Frontal cortex (tissue), 4 donors: ENCODE measurements around the gene CNRIP1. TPM values are rescaled to one million over a fixed set of nuclear protein-coding genes. Genes with fewer than 3 reads are reported as not detected.

Source experiments
- DNase-seq, 2 donors: peaks; one replicate each; pipeline ENCODE4 v3.0.0; 2012; ENCODE audit warnings: low spot score in 2 of 2
- FAIRE-seq: peaks from 2 replicates; lab custom pipeline; 2012; peaks lifted over from hg19 to GRCh38; lab: Jason Lieb, UNC
- total RNA-seq: library from RNA; depleted of rRNA; stranded (reverse); fragments of >200 nt; gene quantifications from one replicate; pipeline ENCODE4 v1.2.3, GENCODE V29; 2014
- donor health status: control.
- donor health status: control.
- donor health status: control.

CNRIP1 gene
- total RNA-seq, 1 donor from 2014 or later: 73.8 TPM

DNA sequence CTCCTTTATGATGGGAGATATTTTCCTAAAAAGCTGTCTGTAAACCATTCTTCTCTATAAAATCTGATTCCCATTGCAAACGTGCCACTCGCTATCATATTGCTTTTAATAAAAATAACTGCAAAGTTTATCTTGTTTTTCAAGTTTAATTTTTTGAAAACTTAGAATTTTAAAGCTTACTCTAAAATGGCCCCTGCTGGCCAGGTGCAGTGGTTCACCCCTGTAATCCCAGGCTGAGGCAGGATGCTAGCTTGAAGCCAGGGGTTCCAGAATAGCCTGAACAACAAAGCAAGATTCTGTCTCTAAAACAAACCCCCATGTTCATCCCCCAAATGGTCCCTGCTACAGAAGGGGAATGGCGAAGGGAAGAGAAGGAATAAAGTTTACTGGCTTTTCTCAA, 25.6 kb downstream of the CNRIP1 start:
- no peak for DNase-seq
- FAIRE-seq: no peak

DNA sequence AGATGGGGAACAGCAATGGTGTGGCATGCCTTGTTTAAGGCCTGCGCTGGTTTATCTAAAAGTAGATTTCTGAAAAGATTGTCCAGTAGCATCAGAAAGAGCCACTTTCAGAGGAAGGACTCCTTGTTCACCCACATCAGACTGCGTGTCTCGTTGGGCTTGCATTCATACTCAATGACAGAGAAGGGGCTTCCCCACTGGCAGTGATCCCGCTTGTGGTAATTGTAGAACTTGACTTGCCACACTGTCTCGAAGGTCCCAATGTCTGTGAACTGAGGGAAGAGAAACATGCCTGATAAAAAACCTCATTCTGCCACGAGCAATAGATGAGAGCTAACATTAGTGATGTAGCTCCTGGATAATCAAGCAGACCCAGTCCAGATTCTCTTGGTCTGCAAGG, 26.0 kb downstream of the CNRIP1 start:
- FAIRE-seq (no peak), DNase-seq (no peak)

DNA sequence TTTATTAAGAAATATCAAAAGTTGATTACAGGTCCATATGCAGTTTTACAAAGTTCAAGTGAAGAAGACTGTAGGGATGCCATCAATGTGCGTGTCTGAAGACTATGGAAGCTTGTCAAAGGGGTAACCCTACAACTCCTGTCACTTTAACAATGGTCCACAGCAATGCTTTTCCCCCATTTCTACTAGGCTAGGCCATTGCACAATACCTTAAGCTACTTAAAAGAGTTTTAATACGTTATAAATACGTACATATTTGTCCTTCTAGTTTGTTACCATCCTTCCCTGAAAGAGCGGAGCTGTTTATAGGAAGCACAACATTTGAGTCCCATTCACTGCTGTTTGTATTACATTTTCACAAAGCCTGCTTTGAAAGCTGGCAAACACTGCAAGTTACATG, 26.7 kb downstream of the CNRIP1 start:
- FAIRE-seq: no peak
- DNase-seq: no peak

DNA sequence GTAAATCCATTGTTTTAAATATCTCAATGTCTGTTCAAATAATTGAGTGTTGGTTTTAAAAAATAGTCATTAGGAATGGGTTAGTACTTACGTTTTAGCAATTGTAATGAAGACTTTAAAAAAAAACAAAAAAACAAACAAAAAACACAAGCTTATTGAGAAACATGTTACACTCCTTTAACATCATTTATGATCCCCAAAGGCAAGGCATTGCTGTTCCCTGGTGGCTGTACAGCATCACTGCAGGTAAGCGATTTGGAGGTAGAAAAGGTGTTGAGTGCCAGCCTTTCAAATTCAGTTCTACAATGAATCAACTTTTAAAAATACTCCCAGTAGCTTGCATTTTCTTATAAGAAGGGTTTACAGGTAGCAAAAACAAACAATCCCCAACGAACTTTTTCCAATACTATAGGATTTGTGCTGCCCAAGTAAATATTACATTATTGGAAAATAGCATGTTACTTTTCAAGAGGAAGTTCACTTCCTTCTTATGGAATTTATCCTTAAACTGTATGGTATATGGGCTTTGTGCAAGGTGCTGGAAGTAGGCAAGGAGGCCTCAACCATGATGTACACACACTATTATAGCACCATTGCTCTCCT, 27.5 kb downstream of the CNRIP1 start:
- FAIRE-seq (no peak), DNase-seq (no peak)

DNA sequence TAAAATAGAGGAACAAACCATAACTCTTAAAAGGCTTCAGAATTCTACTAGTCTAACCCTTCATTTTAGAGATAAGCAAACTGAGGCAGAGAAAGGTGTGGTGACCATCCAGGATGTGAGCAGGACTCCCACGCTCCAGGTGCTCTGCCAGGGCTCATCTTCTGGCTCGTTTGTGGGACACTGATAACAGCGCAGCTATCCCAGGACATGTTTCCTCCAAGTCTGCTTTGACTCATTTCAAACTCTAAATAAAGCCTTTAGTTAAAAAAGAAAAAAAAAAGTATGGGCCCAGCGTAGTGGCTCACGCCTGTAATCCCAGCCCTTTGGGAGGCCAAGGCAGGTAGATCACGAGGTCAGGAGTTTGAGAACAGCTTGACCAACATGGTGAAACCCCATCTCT, 28.4 kb downstream of the CNRIP1 start:
- FAIRE-seq: no peak
- no peak for DNase-seq

DNA sequence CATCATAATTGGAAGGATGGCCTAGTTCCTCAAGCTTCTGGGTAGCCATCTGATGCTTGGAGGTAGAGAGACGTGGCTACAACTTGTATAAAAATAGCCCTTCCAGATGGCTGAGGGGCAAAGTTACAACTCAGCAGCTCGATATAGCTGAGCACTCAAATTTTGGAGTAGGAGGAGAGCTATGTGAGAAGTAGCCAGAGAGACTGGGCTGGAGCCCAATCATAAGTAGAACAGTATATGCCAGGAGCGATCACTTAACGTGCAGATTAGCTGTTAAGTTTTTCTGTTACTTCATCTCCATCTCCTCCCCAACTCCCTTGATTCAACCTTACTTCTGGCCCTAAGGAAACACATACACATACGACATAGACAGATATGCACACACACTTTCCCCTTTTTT, 28.8 kb downstream of the CNRIP1 start:
- FAIRE-seq (no peak), DNase-seq (no peak)

DNA sequence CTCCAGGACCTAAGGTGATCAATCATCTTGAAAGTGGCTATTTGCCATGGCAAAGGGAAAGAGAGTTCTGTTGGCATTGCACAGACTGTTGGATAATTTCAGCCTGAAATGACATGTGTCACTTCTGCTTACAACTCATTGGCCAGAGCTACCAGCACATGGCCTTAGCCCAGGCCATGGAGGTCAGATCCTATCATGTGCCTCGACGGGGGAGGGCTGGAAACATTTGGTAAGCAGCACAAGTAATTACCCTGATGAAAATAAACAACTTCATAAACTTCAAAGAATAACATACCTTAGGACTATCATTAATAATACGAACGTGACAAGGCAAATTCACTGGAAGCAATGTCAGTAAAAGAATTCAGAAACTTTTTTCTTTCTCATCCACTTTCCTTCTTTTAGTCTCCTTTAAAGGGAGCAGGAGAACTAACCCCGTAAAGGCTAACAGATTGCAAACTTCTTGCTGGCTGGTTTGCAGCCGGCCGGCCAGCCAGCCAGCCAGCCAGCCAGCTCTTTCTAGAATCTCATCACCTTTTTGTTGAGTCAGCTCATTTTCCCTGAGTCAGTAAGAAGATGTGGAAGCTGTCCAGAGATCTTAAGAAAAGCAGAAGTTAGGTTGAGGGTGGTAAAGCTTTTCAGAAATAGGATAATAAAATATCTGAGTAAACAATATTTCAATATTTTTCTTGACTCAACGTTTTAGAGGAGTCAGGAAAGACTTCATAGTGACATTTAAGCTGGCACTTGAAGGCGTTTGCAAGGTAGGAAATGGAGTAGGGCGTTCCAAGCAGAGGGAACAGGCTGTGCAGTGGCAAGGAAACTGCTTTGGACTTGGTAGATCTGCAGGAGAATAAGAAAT, 31.9 kb downstream of the CNRIP1 start:
- FAIRE-seq: no peak
- peak in 1 of 2 donors; percentile 33 for DNase-seq

DNA sequence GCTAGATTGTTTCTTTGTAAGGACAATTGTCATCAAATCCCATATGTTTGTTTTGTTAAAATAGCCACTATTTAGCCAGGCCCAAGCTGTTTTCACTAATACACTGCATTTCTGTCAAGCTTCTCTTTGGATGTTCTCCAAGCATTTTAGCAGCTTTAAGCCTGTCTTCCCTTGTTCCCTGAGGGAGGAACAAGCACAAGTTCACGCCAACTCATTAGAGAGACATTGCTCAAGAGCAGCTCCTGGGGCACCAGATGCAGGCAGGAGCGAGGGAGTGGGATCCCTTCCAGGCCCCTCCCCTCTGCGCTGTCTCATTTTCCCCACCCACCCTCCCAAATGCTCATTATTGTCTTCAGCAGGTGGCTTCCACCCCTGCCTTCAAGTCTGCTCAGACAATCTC, 34.9 kb downstream of the CNRIP1 start:
- DNase-seq: no peak
- no peak for FAIRE-seq

DNA sequence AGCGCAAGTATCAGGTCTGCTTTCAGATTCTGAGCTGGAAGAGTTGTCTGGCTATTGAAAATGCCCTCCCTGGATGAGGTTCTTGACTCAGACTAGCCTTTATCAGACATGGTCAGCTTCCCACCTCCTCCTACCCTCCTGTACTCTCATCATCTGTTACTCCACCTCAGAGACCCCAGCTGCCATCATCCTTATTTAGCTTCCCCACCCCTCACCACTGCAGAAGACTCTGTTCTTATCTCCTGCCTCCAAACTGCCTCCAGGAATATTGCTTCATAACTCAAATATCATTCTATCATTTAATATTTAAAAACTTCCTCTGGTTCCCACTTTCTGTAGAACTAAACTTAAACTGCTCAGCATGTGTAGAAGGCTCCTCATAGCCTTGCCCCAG, 36.3 kb downstream of the CNRIP1 start:
- no peak for FAIRE-seq

DNA sequence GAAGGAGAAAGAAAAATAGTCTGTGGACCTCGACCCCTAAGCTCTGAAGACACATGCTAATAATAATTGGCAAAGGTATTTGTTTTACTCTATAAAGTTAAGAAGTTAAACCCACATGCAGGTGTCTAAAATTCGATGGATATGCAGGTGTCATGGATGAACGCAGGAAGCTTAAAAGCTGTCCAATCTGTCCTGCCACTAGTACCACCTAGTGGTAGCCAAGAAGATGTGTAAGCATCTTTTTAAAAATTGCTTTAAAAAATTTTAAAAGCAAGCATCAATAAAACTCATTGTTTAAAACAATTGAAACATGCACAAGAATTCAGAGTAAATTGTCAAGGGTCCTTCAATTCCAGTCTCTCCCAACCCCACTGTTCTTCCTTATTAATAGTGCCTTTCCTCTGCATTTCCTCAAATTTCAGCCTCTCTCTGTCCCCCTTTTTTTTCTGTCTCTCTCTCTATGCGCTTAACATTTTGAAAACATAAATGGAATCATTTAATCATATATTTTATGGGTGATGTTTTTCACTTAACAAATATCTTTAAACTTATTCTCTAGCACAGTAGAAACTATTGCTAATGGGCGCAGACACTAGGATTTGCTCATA, 36.8 kb downstream of the CNRIP1 start:
- FAIRE-seq (peak; percentile 75), DNase-seq (peak; percentile 31 to 58)

More for the DNA sequence above, 36.3 kb downstream of the CNRIP1 start:
- DNase-seq: no peak

DNA sequence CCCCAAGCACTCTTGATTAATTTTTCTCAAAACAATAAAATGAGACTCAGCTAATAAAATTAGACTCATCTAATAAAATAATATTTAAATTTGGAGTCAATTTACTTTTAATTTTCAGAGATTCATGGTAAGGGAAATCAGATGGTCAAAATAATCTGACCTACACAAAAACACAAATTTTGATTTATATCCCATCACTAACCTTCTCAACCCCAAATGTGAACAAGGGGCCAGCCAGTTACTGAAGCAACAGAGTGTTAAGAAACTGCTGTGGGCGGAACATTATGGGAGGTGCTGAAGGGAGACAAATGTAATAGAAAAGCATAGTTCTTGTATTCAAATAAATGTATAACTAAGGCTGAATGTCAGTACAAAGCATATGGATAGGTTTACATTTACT, 39.0 kb downstream of the CNRIP1 start:
- DNase-seq (no peak), FAIRE-seq (no peak)

DNA sequence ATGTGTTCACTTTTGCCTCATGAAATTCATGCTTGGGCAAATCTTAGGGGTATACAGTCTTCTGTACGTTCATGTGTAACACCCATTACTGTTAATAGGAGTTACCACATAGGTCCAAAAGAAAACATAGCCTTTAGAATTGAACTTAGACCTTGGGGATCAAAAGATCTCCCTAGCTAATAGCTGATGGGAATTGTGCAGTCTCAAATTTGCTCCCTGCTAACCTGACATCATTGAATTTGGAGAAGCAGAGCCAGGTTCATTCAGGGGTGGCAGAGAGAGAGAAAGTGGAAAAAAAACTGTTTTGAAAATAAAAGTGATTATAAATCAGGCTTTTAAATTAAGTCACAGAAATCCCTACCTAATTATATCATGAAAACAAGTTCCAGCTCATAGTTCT, 39.4 kb downstream of the CNRIP1 start:
- no peak for FAIRE-seq
- no peak for DNase-seq

DNA sequence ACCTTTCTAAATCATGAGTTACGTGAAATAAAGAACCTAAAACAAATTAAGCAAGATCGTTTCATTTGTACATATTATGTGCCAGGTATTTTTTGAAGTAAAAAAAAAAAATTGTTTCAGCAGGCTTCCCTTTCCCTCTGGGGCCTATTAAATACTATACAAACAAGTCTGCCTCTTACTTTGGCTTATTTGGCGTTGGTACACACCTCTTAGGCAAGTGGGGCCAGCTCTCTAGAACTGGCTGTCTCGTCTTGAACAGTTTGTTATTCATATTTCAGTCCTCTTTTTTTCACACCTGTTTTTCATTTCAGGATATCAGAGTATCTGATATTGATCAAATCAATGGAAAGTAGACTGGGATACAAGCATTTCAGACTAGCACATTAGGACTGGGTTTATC, 40.1 kb downstream of the CNRIP1 start:
- DNase-seq (no peak), FAIRE-seq (no peak)

DNA sequence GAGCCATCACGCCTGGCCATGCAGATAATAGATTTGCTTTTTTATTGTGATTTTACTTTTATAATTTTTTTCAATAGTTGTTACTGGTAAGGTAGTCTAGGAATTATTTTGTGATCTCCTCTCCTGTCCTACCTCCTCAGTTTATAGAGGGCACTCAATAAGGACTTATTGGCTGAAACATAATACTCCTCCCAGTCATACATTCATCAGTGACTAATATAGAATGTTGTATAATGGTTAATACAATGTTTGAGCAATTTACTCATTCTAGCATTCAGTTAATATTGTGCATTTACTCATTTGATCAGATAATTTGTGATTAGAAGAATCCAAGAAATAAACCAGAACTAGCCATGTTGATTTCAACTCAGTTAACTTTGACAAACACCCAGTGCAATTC, 41.6 kb downstream of the CNRIP1 start:
- FAIRE-seq: no peak
- no peak for DNase-seq

DNA sequence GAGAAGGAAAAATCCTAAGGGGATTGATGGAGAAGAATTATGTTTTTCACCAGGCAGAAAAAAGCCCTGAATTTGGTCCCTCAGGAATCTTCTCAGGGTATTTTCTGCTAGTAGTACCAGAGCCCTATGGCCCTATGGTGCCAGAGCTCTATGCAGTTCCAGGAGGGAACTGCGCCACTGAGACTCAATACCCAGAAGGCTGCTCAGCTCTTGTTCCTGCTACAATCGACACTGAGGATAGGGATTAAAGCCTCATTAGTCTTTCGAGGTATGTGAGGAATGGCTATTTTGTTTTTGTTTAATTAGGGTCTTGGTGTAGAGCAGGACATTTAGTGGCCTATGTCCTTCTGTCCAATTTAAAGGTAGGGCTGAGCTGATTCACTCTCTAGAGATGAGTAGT, 45.7 kb downstream of the CNRIP1 start:
- DNase-seq: no peak
- no peak for FAIRE-seq

DNA sequence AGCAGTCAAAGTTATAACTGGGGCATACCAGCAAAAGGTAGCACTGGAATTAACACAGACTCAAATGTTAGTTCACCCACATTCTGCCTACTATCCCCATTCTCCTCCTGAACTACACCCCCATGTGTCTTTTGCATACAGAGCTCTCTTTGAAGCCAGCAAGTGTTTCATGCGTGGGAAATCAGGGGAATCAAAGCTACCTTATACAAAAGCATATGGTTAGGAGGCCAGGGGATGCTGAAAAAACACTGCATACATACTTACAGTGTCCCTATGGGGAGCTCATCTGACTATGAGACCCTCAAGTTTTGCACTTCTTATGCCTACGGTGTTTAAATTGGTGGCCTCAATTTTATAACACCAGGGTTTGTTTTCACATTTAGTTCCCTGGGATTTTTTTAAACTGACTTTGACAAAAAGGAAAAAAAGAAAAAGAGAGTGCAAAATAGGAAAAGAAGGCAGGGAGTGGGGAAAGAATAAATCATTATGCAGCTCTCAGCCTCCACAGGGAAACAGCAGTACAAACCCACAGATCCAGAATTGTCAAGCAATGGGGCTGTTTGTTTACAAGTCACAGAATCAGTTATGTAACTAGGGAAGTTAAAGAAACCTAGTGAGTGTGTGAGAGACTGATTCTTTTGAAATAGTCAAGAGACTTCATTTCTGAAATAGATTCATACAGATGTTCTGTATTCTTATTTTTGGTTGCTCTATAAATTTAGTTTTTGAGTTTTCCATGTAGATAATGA, 47.3 kb downstream of the CNRIP1 start:
- FAIRE-seq (no peak), DNase-seq (peak in 1 of 2 donors; percentile 37)

DNA sequence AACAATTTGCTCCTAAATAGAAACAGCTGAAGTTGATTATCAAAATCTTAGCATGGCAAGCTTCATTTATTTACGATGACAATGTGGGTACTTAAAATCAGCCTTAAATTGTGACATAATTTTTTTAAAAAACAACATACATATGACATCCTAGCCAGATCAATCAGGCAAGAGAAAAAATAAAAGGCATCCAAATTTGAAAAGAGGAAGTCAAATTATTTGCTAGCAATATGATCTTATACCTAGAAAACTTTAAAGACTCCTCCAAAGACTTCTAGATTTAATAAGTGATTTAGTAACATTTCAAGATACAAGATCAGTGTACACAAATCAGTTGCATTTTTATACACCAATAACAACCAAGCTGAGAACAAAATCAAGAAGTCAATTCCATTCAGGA, 53.1 kb downstream of the CNRIP1 start:
- DNase-seq (no peak), FAIRE-seq (no peak)

DNA sequence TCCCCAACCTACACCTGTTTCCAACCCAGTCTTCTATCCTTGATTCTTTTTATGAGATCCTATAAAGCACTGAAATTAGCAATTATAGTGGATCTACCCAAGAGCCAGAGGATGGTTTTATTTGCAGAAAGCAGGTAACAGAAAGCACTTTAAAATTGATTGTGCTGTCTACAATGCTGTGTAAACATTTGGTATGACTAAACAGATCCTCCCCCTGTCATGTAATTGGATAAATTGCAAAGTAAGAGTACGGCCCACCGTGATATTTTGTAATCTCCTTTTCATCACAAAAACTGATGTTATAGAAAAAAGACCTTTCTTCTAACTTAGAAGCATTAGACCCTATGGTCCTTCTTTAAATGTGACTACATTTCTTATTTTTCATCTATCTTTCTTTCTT, 56.1 kb downstream of the CNRIP1 start:
- DNase-seq (no peak), FAIRE-seq (no peak)

DNA sequence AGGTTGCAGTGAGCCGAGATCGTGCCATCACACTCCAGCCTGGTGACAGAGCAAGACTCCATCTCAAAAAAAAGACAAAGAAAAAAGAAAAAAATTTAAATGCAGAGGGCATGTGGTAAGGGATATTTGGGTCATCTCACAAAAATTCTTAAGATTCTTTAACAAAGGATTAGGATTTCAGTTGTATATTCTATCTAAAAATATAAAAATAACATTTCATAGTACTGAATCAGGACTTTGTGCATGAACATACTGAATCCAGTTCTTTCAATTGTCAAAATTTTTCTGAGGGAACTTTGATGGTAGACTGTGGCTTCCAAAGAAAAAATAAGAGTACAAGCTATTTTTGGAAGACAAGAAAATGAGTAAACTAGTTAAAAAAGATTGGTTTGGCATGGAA, 60.9 kb downstream of the CNRIP1 start:
- DNase-seq (no peak), FAIRE-seq (no peak)

DNA sequence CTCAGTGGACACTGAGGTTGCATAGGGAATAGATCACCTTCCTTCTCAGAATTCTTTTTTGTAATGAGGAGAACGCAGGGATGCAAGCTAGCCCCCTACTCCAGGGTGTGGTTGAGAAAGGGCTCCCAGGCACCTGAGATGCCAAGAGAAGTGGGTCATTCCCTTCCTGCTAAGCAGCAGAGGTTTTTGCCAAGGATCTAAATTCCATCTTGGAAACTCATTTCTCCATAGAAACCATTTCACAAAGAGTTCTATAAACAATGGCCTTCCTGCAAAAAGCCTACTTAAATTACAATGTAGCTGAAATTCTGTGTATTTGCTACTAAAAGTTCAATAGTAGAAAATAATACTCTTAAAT, 63.7 kb downstream of the CNRIP1 start:
- no peak for FAIRE-seq

More for the DNA sequence above, 63.7 kb downstream of the CNRIP1 start:
- no peak for DNase-seq
